Cardiac muscle cell (in vitro differentiated cells and primary cell): Measurements from ENCODE around the gene KCNN3. TPM values are rescaled to one million over a fixed set of nuclear protein-coding genes. Genes with fewer than 3 reads are reported as not detected.

ENCODE experiments used
- DNase-seq, 2 donors: peaks; one replicate each; pipeline versions ENCODE4 v3.0.0 to v3.0.0-alpha.2; 2010 to 2017; ENCODE audit warnings: low read depth in 1 of 2, low spot score in 1 of 2
- H3K27ac ChIP-seq: fragments of 200-600 bp; sonication (generic); 2 replicates; pipeline ENCODE4 v1.5.1; 2016
- H3K27me3 ChIP-seq: fragments of 200-600 bp; sonication (generic); 2 replicates; pipeline ENCODE4 v1.6.0; 2016; ENCODE audit warnings: control low read depth
- H3K36me3 ChIP-seq: fragments of 200-600 bp; sonication (generic); 2 replicates; pipeline ENCODE4 v1.5.1; 2016; ENCODE audit warnings: control low read depth
- H3K4me1 ChIP-seq: fragments of 200-600 bp; sonication (generic); 2 replicates; pipeline ENCODE4 v1.8.1; 2017; ENCODE audit warnings: low read depth, mild to moderate bottlenecking, mixed run types
- H3K4me3 ChIP-seq: fragments of 200-600 bp; sonication (generic); 2 replicates; pipeline ENCODE4 v1.5.1; 2016; ENCODE audit warnings: mild to moderate bottlenecking
- H3K9me3 ChIP-seq: fragments of 200-600 bp; sonication (generic); 2 replicates; pipeline ENCODE4 v1.5.1; 2017; ENCODE audit warnings: low read depth, mild to moderate bottlenecking, control low read depth
- polyA plus RNA-seq: library from polyadenylated mRNA; unstranded; fragments of >200 nt; fragmentation: Nextera tagmentation; extraction: Ambion mirVana; gene quantifications from 2 replicates; pipeline ENCODE4 v1.2.1, GENCODE V29; 2016
- total RNA-seq: library from RNA; depleted of rRNA; stranded (reverse); fragments of >200 nt; gene quantifications from 2 replicates; pipeline ENCODE4 v1.2.3, GENCODE V29; 2016
- TF ChIP-seq, protein P1 (sequence below): IDR thresholded peaks from 2 replicates; pipeline ENCODE4 v1.5.1; 2012; ENCODE audit warnings: low read depth, mild to moderate bottlenecking, low read length

KCNN3 gene
- total and polyA plus RNA-seq, 2 experiments from 2014 or later: 1.5 to 2.9 TPM

- DNase-seq: no peak
- peaks cover 6% of the 10 kb centered on the region for H3K27me3 ChIP-seq
- H3K27ac ChIP-seq: no peak overlapping the region
- TF ChIP-seq, protein P1, sequence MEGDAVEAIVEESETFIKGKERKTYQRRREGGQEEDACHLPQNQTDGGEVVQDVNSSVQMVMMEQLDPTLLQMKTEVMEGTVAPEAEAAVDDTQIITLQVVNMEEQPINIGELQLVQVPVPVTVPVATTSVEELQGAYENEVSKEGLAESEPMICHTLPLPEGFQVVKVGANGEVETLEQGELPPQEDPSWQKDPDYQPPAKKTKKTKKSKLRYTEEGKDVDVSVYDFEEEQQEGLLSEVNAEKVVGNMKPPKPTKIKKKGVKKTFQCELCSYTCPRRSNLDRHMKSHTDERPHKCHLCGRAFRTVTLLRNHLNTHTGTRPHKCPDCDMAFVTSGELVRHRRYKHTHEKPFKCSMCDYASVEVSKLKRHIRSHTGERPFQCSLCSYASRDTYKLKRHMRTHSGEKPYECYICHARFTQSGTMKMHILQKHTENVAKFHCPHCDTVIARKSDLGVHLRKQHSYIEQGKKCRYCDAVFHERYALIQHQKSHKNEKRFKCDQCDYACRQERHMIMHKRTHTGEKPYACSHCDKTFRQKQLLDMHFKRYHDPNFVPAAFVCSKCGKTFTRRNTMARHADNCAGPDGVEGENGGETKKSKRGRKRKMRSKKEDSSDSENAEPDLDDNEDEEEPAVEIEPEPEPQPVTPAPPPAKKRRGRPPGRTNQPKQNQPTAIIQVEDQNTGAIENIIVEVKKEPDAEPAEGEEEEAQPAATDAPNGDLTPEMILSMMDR: no peak
- H3K4me3 ChIP-seq: no peak overlapping the region
- no peaks in the 10 kb centered on the region for H3K9me3 ChIP-seq
- H3K4me1 ChIP-seq: no peaks in the 10 kb centered on the region
- no peaks in the 10 kb centered on the region for H3K36me3 ChIP-seq
Observed at GRCh38 chr1:154769193-154769895, 100.7 kb downstream of the KCNN3 start.

GRCh38 chr1:154768456-154769125, 101.5 kb downstream of the KCNN3 start:
- no peak overlapping the region for H3K4me3 ChIP-seq
- no peaks in the 10 kb centered on the region for H3K4me1 ChIP-seq
- DNase-seq: peak in 1 of 2 donors; percentile 41
- TF ChIP-seq, protein P1: no peak
- peaks cover 14% of the 10 kb centered on the region for H3K27me3 ChIP-seq
- no peaks in the 10 kb centered on the region for H3K36me3 ChIP-seq
- H3K27ac ChIP-seq: no peak overlapping the region
- H3K9me3 ChIP-seq: no peaks in the 10 kb centered on the region

GRCh38 chr1:154767315-154768240, 102.5 kb downstream of the KCNN3 start:
- TF ChIP-seq, protein P1: no peak
- H3K4me3 ChIP-seq: no peak overlapping the region
- no peak overlapping the region for H3K27ac ChIP-seq

GRCh38 chr1:154765970-154766369, 104.1 kb downstream of the KCNN3 start:
- no peaks in the 10 kb centered on the region for H3K9me3 ChIP-seq
- no peak overlapping the region for H3K27ac ChIP-seq
- peaks cover 40% of the 10 kb centered on the region for H3K27me3 ChIP-seq
- TF ChIP-seq, protein P1: peak; percentile 53
- H3K4me3 ChIP-seq: no peak overlapping the region
- no peaks in the 10 kb centered on the region for H3K36me3 ChIP-seq
- peak; percentile 43 to 49 for DNase-seq
- H3K4me1 ChIP-seq: no peaks in the 10 kb centered on the region

More at GRCh38 chr1:154767315-154768240, 102.5 kb downstream of the KCNN3 start:
- Histone ChIP-seq H3K36me3 (no peaks in the 10 kb centered on the region), H3K4me1 (no peaks in the 10 kb centered on the region), H3K9me3 (no peaks in the 10 kb centered on the region), H3K27me3 (peaks cover 24% of the 10 kb centered on the region)
- peak in 1 of 2 donors; percentile 52 for DNase-seq

DNA sequence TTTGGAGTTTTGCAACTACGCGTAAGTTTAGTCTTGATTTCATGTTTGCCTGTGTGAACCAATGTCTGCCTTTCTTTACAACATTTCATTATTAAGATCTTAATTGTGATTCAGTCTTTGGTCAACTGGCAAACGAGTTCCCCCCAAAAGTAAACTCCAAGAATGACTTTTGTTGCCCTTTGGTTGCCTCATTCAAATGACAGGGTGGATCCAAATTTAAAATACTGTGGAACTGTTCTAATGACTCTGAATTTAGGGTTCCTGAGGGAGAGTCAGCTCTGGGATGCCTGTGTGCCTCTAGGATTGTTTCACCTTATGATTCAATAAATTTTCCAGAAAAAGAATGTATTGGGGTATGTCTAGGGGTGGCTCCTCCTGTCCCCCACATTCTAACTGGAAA, 105.3 kb downstream of the KCNN3 start:
- no peak overlapping the region for H3K4me3 ChIP-seq
- H3K9me3 ChIP-seq: no peaks in the 10 kb centered on the region
- no peaks in the 10 kb centered on the region for H3K36me3 ChIP-seq
- TF ChIP-seq, protein P1: no peak
- H3K27ac ChIP-seq: no peak overlapping the region
- DNase-seq: no peak
- peaks cover 52% of the 10 kb centered on the region for H3K27me3 ChIP-seq
- H3K4me1 ChIP-seq: no peaks in the 10 kb centered on the region
